ENCODE results near the gene COLQ. TPM values are rescaled to one million over a fixed set of nuclear protein-coding genes. Genes with fewer than 3 reads are reported as not detected.

COLQ gene
- total RNA-seq, 1 donor from 2014 or later: 1.5 TPM

- no peaks in the 10 kb centered on the region for H3K27me3 Mint-ChIP-seq (ENCODE audit: insufficient read depth, low read depth)
- H3K9me3 Mint-ChIP-seq: no peaks in the 10 kb centered on the region
- Histone ChIP-seq H2AFZ (replicated peaks) (no peak overlapping the region), H3K36me3 (no peaks in the 10 kb centered on the region), H3K9me3 (ENCODE audit: low read depth) (no peaks in the 10 kb centered on the region), H4K20me1 (ENCODE audit: low read depth) (no peaks in the 10 kb centered on the region), H3K4me3 (no peak overlapping the region), H3K27ac (no peak overlapping the region), H3K27me3 (peaks cover 6% of the 10 kb centered on the region), H3K4me2 (no peak overlapping the region), H3K79me2 (ENCODE audit: low read depth) (no peaks in the 10 kb centered on the region), H3F3A (ENCODE audit: low read depth) (no peaks in the 10 kb centered on the region), H3K4me1 (peaks cover 4% of the 10 kb centered on the region), H3K9ac (no peak overlapping the region)
- H3K4me1 Mint-ChIP-seq: peaks cover 18% of the 10 kb centered on the region
- no peak overlapping the region for H3K4me3 Mint-ChIP-seq
- H3K36me3 Mint-ChIP-seq: no peaks in the 10 kb centered on the region
- no peak overlapping the region for H3K27ac Mint-ChIP-seq
- no peak for DNase-seq (ENCODE audit: low spot score)
- TF ChIP-seq CTCF (IDR thresholded peaks at IDR 0.05): no peak
- TF ChIP-seq EZH2phosphoT487 (IDR thresholded peaks at IDR 0.05): no peak
- no peak for TF ChIP-seq EZH2 (IDR thresholded peaks at IDR 0.05)
These were observed 518 bp downstream of the COLQ start for GRCh38 chr3:15520804-15521572.

DNA sequence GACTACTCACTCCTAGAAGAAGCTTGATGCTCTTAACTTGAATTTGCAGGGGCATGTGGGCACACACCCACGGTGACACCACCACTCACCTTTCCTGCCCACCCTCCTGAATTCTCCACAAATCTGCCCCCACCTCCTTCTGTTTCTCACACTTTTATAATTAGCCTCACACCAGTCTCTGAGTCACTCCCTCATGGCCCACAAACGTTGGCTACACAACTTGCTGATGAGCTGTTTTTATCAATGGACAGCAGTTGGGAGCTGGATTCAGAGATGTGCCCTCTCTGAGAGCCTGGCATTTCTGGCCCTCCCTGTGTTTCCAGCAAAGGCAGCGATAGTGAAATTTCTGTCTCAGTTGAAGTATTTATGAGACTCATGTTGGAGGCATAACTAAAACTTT, 1.3 kb downstream of the COLQ start:
- Mint-ChIP-seq H3K27me3 (ENCODE audit: insufficient read depth, low read depth) (no peaks in the 10 kb centered on the region), H3K27ac (no peak overlapping the region)
- H3K27ac ChIP-seq: no peak overlapping the region

DNA sequence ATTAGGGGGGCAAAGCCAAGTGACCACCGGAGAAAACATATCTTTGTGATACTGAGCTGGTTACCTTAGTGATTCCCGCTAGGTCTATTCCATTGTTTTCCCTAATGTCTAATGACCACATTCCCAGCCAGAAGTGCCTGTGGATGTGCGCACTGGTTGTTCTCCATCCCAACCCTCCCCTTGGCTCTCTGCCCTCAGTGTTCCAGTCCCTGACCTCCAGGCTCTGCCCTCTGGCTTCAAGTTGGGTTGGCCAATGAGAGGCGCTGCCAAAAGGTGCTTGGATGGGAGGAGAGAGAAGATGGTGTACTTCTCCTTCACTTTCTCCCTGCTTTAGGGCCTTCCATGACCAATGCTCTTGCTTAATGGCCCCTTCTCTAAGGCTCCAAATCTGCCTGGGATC, 2.4 kb downstream of the COLQ start:
- H3F3A ChIP-seq (ENCODE audit: low read depth): no peaks in the 10 kb centered on the region
- H3K4me3 Mint-ChIP-seq: no peak overlapping the region
- no peaks in the 10 kb centered on the region for H3K27me3 ChIP-seq
- no peaks in the 10 kb centered on the region for H3K27me3 Mint-ChIP-seq (ENCODE audit: insufficient read depth, low read depth)
- peaks cover 18% of the 10 kb centered on the region for H3K4me1 Mint-ChIP-seq
- H4K20me1 ChIP-seq (ENCODE audit: low read depth): no peaks in the 10 kb centered on the region
- peaks cover 4% of the 10 kb centered on the region for H3K4me1 ChIP-seq
- H3K79me2 ChIP-seq (ENCODE audit: low read depth): no peaks in the 10 kb centered on the region
- H3K27ac ChIP-seq: no peak overlapping the region
- H3K36me3 Mint-ChIP-seq: no peaks in the 10 kb centered on the region
- H2AFZ ChIP-seq (replicated peaks): no peak overlapping the region
- TF ChIP-seq EZH2phosphoT487 (IDR thresholded peaks at IDR 0.05) (no peak), CTCF (IDR thresholded peaks at IDR 0.05) (no peak), EZH2 (IDR thresholded peaks at IDR 0.05) (no peak)
- H3K27ac Mint-ChIP-seq: no peak overlapping the region
- H3K9ac ChIP-seq: no peak overlapping the region
- H3K4me2 ChIP-seq: no peak overlapping the region
- H3K36me3 ChIP-seq: no peaks in the 10 kb centered on the region
- no peaks in the 10 kb centered on the region for H3K9me3 ChIP-seq (ENCODE audit: low read depth)
- no peaks in the 10 kb centered on the region for H3K9me3 Mint-ChIP-seq
- DNase-seq (ENCODE audit: low spot score): no peak
- H3K4me3 ChIP-seq: no peak overlapping the region

More for the DNA sequence above, 1.3 kb downstream of the COLQ start:
- Histone ChIP-seq H3K36me3 (no peaks in the 10 kb centered on the region), H3F3A (ENCODE audit: low read depth) (no peaks in the 10 kb centered on the region), H3K9me3 (ENCODE audit: low read depth) (no peaks in the 10 kb centered on the region), H3K4me2 (no peak overlapping the region), H3K9ac (no peak overlapping the region), H3K4me1 (peaks cover 4% of the 10 kb centered on the region), H3K79me2 (ENCODE audit: low read depth) (no peaks in the 10 kb centered on the region), H3K27me3 (peaks cover 6% of the 10 kb centered on the region), H2AFZ (replicated peaks) (no peak overlapping the region), H3K4me3 (no peak overlapping the region), H4K20me1 (ENCODE audit: low read depth) (no peaks in the 10 kb centered on the region)
- Mint-ChIP-seq H3K4me3 (no peak overlapping the region), H3K36me3 (no peaks in the 10 kb centered on the region), H3K9me3 (no peaks in the 10 kb centered on the region), H3K4me1 (peaks cover 18% of the 10 kb centered on the region)
- DNase-seq (ENCODE audit: low spot score): no peak
- no peak for TF ChIP-seq EZH2phosphoT487 (IDR thresholded peaks at IDR 0.05)
- TF ChIP-seq EZH2 (IDR thresholded peaks at IDR 0.05): no peak
- no peak for TF ChIP-seq CTCF (IDR thresholded peaks at IDR 0.05)

All from neural progenitor cell (in vitro differentiated cells).